ENCODE results near the gene CDK5.

The CDK5 gene

GRCh38 chr7:151045967-151046366 lies 11.7 kb downstream of the CDK5 start:
- TF ChIP-seq, protein P1, sequence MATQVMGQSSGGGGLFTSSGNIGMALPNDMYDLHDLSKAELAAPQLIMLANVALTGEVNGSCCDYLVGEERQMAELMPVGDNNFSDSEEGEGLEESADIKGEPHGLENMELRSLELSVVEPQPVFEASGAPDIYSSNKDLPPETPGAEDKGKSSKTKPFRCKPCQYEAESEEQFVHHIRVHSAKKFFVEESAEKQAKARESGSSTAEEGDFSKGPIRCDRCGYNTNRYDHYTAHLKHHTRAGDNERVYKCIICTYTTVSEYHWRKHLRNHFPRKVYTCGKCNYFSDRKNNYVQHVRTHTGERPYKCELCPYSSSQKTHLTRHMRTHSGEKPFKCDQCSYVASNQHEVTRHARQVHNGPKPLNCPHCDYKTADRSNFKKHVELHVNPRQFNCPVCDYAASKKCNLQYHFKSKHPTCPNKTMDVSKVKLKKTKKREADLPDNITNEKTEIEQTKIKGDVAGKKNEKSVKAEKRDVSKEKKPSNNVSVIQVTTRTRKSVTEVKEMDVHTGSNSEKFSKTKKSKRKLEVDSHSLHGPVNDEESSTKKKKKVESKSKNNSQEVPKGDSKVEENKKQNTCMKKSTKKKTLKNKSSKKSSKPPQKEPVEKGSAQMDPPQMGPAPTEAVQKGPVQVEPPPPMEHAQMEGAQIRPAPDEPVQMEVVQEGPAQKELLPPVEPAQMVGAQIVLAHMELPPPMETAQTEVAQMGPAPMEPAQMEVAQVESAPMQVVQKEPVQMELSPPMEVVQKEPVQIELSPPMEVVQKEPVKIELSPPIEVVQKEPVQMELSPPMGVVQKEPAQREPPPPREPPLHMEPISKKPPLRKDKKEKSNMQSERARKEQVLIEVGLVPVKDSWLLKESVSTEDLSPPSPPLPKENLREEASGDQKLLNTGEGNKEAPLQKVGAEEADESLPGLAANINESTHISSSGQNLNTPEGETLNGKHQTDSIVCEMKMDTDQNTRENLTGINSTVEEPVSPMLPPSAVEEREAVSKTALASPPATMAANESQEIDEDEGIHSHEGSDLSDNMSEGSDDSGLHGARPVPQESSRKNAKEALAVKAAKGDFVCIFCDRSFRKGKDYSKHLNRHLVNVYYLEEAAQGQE (IDR thresholded peaks at IDR 0.05; ENCODE audit: insufficient read depth in 1 of 2, low read depth in 2 of 2, low read length in 2 of 2): no peak
- TF ChIP-seq POLR2AphosphoS5 (IDR thresholded peaks at IDR 0.05; ENCODE audit: low read depth, low read length) (no peak), SIN3A (IDR thresholded peaks at IDR 0.05; ENCODE audit: borderline replicate concordance, insufficient read depth, low read length) (no peak), FOXP2 (optimal IDR thresholded peaks at IDR 0.05; ENCODE audit: borderline replicate concordance, extremely low read depth, extremely low read length, insufficient read depth) (no peak), TAF1 (IDR thresholded peaks at IDR 0.05; ENCODE audit: borderline replicate concordance, insufficient read depth, low read length) (no peak)

DNA sequence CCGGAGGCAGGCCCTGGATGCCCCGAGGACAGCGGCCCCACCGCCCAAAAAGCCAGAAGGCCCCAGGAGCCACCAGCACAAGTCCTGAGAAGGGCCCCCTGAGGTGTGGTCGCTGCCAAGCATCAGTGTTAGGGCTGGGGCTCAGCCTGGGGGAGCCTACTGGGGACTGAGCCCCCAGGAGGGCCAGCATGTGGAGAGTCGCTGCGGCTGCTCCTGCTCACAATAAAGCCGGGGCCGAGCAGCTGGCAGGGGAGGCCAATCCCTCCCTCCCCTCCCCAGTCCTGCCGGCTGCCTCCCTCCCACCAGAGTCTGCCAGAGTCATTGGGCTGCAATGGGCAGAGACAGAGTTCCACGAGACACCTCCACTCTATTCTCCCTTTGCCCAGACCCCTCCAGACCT lies 12.4 kb downstream of the CDK5 start:
- TF ChIP-seq POLR2AphosphoS5 (IDR thresholded peaks at IDR 0.05; ENCODE audit: low read depth, low read length): no peak
- no peak for TF ChIP-seq SIN3A (IDR thresholded peaks at IDR 0.05; ENCODE audit: borderline replicate concordance, insufficient read depth, low read length)
- TF ChIP-seq, protein P1 (IDR thresholded peaks at IDR 0.05; ENCODE audit: insufficient read depth in 1 of 2, low read depth in 2 of 2, low read length in 2 of 2): no peak
- TF ChIP-seq FOXP2 (optimal IDR thresholded peaks at IDR 0.05; ENCODE audit: borderline replicate concordance, extremely low read depth, extremely low read length, insufficient read depth): no peak

- TF ChIP-seq POLR2AphosphoS5 (IDR thresholded peaks at IDR 0.05; ENCODE audit: low read depth, low read length): no peak
Observed at GRCh38 chr7:151043959-151044358, 13.7 kb downstream of the CDK5 start.

DNA sequence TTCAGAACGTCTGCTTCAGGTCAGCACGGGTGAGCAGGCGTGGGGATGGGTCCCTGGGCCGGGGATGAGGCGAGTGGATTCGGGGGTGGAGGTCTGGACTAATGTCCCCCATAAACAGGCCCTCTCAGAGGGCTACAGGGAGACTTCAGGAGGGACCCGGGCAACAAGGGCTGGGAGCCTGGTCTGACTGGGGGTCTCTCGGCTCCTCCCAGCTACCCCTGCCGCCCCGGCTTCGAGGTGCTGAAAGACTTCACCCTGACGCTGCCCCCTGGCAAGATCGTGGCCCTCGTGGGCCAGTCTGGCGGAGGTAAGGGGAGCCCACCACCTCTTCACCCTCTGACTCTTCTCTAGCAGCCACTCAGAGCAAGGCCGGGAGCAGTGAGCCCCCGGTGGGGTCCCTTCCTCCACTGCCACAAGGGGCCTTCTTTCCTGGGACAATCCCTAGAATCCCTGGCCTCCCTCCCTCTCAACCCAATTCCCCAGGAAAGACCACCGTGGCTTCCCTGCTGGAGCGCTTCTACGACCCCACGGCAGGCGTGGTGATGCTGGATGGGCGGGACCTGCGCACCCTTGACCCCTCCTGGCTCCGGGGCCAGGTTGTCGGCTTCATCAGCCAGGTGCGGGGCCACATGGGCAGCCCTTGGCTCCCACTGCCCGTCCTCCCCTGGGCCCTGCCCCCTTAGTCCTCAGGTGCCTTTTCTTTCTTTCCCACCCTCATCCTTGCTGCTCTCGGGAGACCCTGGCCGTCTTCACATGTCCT lies 16.9 kb downstream of the CDK5 start:
- TF ChIP-seq SIN3A (IDR thresholded peaks at IDR 0.05; ENCODE audit: borderline replicate concordance, insufficient read depth, low read length) (no peak), TAF1 (IDR thresholded peaks at IDR 0.05; ENCODE audit: borderline replicate concordance, insufficient read depth, low read length) (no peak), FOXP2 (optimal IDR thresholded peaks at IDR 0.05; ENCODE audit: borderline replicate concordance, extremely low read depth, extremely low read length, insufficient read depth) (no peak)
- TF ChIP-seq, protein P1 (IDR thresholded peaks at IDR 0.05; ENCODE audit: insufficient read depth in 1 of 2, low read depth in 2 of 2, low read length in 2 of 2): no peak

- no peak for TF ChIP-seq POLR2AphosphoS5 (IDR thresholded peaks at IDR 0.05; ENCODE audit: low read depth, low read length)
- no peak for TF ChIP-seq SIN3A (IDR thresholded peaks at IDR 0.05; ENCODE audit: borderline replicate concordance, insufficient read depth, low read length)
- TF ChIP-seq FOXP2 (optimal IDR thresholded peaks at IDR 0.05; ENCODE audit: borderline replicate concordance, extremely low read depth, extremely low read length, insufficient read depth): no peak
- no peak for TF ChIP-seq TAF1 (IDR thresholded peaks at IDR 0.05; ENCODE audit: borderline replicate concordance, insufficient read depth, low read length)
- TF ChIP-seq, protein P1 (IDR thresholded peaks at IDR 0.05; ENCODE audit: insufficient read depth in 1 of 2, low read depth in 2 of 2, low read length in 2 of 2): no peak
Observed at GRCh38 chr7:151039850-151040548, 17.7 kb downstream of the CDK5 start.
